H1 (cell line): ENCODE measurements around the gene GABRG3. TPM values are rescaled to one million over a fixed set of nuclear protein-coding genes. Genes with fewer than 3 reads are reported as not detected.

Source experiments
- CTCF ChIA-PET: fragments of 300-600 bp; sonication (Branson Sonifier 250); formaldehyde crosslinking; loops from one replicate; lab custom pipeline; 2021; ENCODE audit not compliant: partially characterized antibody; lab: Charles Lee
- POLR2A ChIA-PET: fragments of 300-600 bp; sonication (Branson Sonifier 250); formaldehyde crosslinking; loops from one replicate; lab custom pipeline; 2021; ENCODE audit warnings: inconsistent platforms; ENCODE audit not compliant: partially characterized antibody; lab: Charles Lee
- DNase-seq, 2 experiments: peaks; one replicate each; pipeline versions ENCODE4 v3.0.0 to v3.0.0-alpha.2; 2010 to 2022; ENCODE audit warnings: low spot score in 2 of 2, low read depth in 1 of 2, mixed read lengths in 1 of 2
- FAIRE-seq: peaks from 2 replicates; lab custom pipeline; 2011; peaks lifted over from hg19 to GRCh38; lab: Jason Lieb, UNC
- H2AFZ ChIP-seq: 2 replicates; pipeline ENCODE4 v1.8.1; 2012; ENCODE audit warnings: low read length, inconsistent platforms
- H2AK5ac ChIP-seq: 2 replicates; pipeline ENCODE4 v1.6.1; 2013; ENCODE audit warnings: low read depth, low read length
- H2BK120ac ChIP-seq: replicated peaks from 2 replicates; pipeline ENCODE3; 2013; ENCODE audit warnings: low read depth, low read length, inconsistent platforms
- H2BK12ac ChIP-seq: 2 replicates; pipeline ENCODE4 v1.6.1; 2013; ENCODE audit warnings: low read depth, low read length
- H2BK15ac ChIP-seq: 2 replicates; pipeline ENCODE4 v1.6.1; 2013; ENCODE audit warnings: low read length
- H2BK20ac ChIP-seq: 2 replicates; pipeline ENCODE4 v1.6.1; 2013; ENCODE audit warnings: low read length
- H2BK5ac ChIP-seq: 2 replicates; pipeline ENCODE4 v1.6.1; 2013; ENCODE audit warnings: low read depth, low read length
- H3K14ac ChIP-seq: 2 replicates; pipeline ENCODE4 v1.6.1; 2013; ENCODE audit warnings: inconsistent platforms; ENCODE audit not compliant: insufficient read length
- H3K18ac ChIP-seq: 2 replicates; pipeline ENCODE4 v1.6.1; 2013; ENCODE audit warnings: low read length; ENCODE audit errors: extremely low read depth
- H3K23ac ChIP-seq: 2 replicates; pipeline ENCODE4 v1.6.1; 2013; ENCODE audit warnings: inconsistent platforms; ENCODE audit not compliant: insufficient read length
- H3K23me2 ChIP-seq: 2 replicates; pipeline ENCODE4 v1.6.1; 2013; ENCODE audit warnings: low read depth, low read length
- H3K27ac ChIP-seq: 2 replicates; pipeline ENCODE4 v1.6.1; 2011; ENCODE audit warnings: low read depth, low read length, inconsistent platforms
- H3K27me3 ChIP-seq, 4 experiments: replicated peaks in 1 of 4; 1 replicate in 1 of 4; 2 replicates in 3 of 4; pipeline versions ENCODE4 v1.6.1 to v1.8.1; 2011 to 2013; ENCODE audit warnings: low read length in 3 of 4, mild to moderate bottlenecking in 3 of 4, inconsistent platforms in 2 of 4, mixed read lengths in 2 of 4, moderate library complexity in 1 of 4; ENCODE audit not compliant: control insufficient read depth in 3 of 4, insufficient read depth in 3 of 4; ENCODE audit errors: extremely low read depth in 1 of 4
- H3K36me3 ChIP-seq, 4 experiments: 2 replicates each; pipeline versions ENCODE4 v1.6.1 to v1.8.1; 2011 to 2013; ENCODE audit warnings: mild to moderate bottlenecking in 4 of 4, low read length in 3 of 4, moderate library complexity in 2 of 4, control low read depth in 1 of 4, inconsistent platforms in 1 of 4; ENCODE audit not compliant: insufficient read depth in 4 of 4, control insufficient read depth in 2 of 4
- H3K4ac ChIP-seq: replicated peaks from 2 replicates; pipeline ENCODE3; 2013; ENCODE audit warnings: low read length, low read depth, mixed read lengths, inconsistent platforms; ENCODE audit not compliant: insufficient read length
- H3K4me1 ChIP-seq, 4 experiments: replicated peaks in 1 of 4; 1 replicate in 1 of 4; 2 replicates in 3 of 4; pipeline versions ENCODE4 v1.6.1 to v1.8.1; 2011 to 2013; ENCODE audit warnings: low read length in 3 of 4, inconsistent platforms in 2 of 4, mixed read lengths in 1 of 4; ENCODE audit not compliant: insufficient read depth in 4 of 4, control insufficient read depth in 3 of 4
- H3K4me2 ChIP-seq, 2 experiments: 2 replicates each; pipeline versions ENCODE4 v1.6.1 to v1.8.1; 2011 to 2013; ENCODE audit warnings: low read depth in 2 of 2, low read length in 2 of 2, control low read depth in 1 of 2, inconsistent platforms in 1 of 2, mild to moderate bottlenecking in 1 of 2; ENCODE audit not compliant: insufficient read depth in 1 of 2
- H3K4me3 ChIP-seq, 4 experiments: fragments of 200-600, 300-600 bp in 1 of 4; sonication (generic), shearing (Covaris generic), sonication (Bioruptor Twin) in 1 of 4; 2 replicates each; pipeline versions ENCODE4 v1.5.1 to v1.8.1; 2011 to 2016; ENCODE audit warnings: low read length in 4 of 4, low read depth in 3 of 4, control low read depth in 2 of 4, inconsistent platforms in 2 of 4, mild to moderate bottlenecking in 2 of 4, mixed read lengths in 1 of 4, moderate library complexity in 1 of 4; ENCODE audit not compliant: insufficient read depth in 2 of 4; ENCODE audit errors: extremely low read depth in 1 of 4
- H3K56ac ChIP-seq: replicated peaks from 2 replicates; pipeline ENCODE3; 2013; ENCODE audit warnings: low read depth, mild to moderate bottlenecking, mixed read lengths, low read length, inconsistent platforms; ENCODE audit not compliant: insufficient read length
- H3K79me1 ChIP-seq: 2 replicates; pipeline ENCODE4 v1.6.1; 2013; ENCODE audit warnings: low read depth, low read length, control low read depth
- H3K79me2 ChIP-seq, 2 experiments: 2 replicates each; pipeline versions ENCODE4 v1.6.1 to v1.8.1; 2012 to 2013; ENCODE audit warnings: low read length in 2 of 2, mild to moderate bottlenecking in 2 of 2, inconsistent platforms in 1 of 2; ENCODE audit not compliant: insufficient read depth in 2 of 2, control insufficient read depth in 1 of 2
- H3K9ac ChIP-seq, 4 experiments: replicated peaks in 1 of 4; 1 replicate in 1 of 4; 2 replicates in 3 of 4; pipeline versions ENCODE4 v1.6.1 to v1.8.1; 2011 to 2013; ENCODE audit warnings: low read depth in 3 of 4, low read length in 3 of 4, control low read depth in 2 of 4, mild to moderate bottlenecking in 2 of 4, moderate library complexity in 2 of 4, inconsistent platforms in 1 of 4; ENCODE audit errors: extremely low read depth in 1 of 4
- H3K9me3 ChIP-seq, 2 experiments: 2 replicates each; pipeline versions ENCODE4 v1.6.1 to v1.8.1; 2012 to 2013; ENCODE audit warnings: mild to moderate bottlenecking in 2 of 2, moderate library complexity in 2 of 2, control low read depth in 1 of 2, inconsistent platforms in 1 of 2, low read depth in 1 of 2, low read length in 1 of 2, mixed read lengths in 1 of 2; ENCODE audit not compliant: insufficient read depth in 2 of 2
- H4K20me1 ChIP-seq, 2 experiments: replicated peaks in 1 of 2; 2 replicates each; pipeline versions ENCODE3 to v1.8.1; 2011 to 2013; ENCODE audit warnings: inconsistent platforms in 2 of 2, low read length in 2 of 2, mild to moderate bottlenecking in 1 of 2; ENCODE audit not compliant: insufficient read depth in 2 of 2, control insufficient read depth in 1 of 2
- H4K5ac ChIP-seq: 2 replicates; pipeline ENCODE4 v1.6.1; 2013; ENCODE audit warnings: low read length, low read depth, mixed read lengths, inconsistent platforms; ENCODE audit not compliant: insufficient read length
- H4K8ac ChIP-seq: 2 replicates; pipeline ENCODE4 v1.8.0; 2013; ENCODE audit warnings: mild to moderate bottlenecking, moderate library complexity, low read length, inconsistent platforms; ENCODE audit not compliant: insufficient read depth; ENCODE audit errors: extremely low read depth
- H4K91ac ChIP-seq: replicated peaks from 2 replicates; pipeline ENCODE3; 2013; ENCODE audit warnings: low read length, mixed read lengths, inconsistent platforms; ENCODE audit not compliant: insufficient read length
- CEBPB ChIP-seq: IDR thresholded peaks from 2 replicates; pipeline ENCODE4 v1.6.1; 2012; ENCODE audit warnings: low read depth, low read length
- CTBP2 ChIP-seq: IDR thresholded peaks from 2 replicates; pipeline ENCODE4 v1.7.0; 2011; ENCODE audit warnings: borderline replicate concordance, mild to moderate bottlenecking, moderate library complexity, mixed read lengths, low read length; ENCODE audit not compliant: insufficient read depth, insufficient read length
- MAFK ChIP-seq: IDR thresholded peaks from 2 replicates; pipeline ENCODE4 v1.6.1; 2012; ENCODE audit warnings: low read depth, mild to moderate bottlenecking, improper control_type of control experiment, low read length
- SIRT6 ChIP-seq: IDR thresholded peaks from one replicate; pipeline ENCODE4 v1.7.1; 2012; ENCODE audit warnings: low read length, inconsistent platforms
- SP4 ChIP-seq: IDR thresholded peaks from 2 replicates; pipeline ENCODE4 v1.6.1; 2012; ENCODE audit warnings: low read length, inconsistent platforms
- WGBS, 2 experiments: shearing (Covaris generic) in 1 of 2; methylation state at CpG; one replicate each; pipeline versions ENCODE4 v1.1.6 to v1.1.7; 2013 to 2015; ENCODE audit warnings: low lambda C conversion rate in 2 of 2, mixed read lengths in 2 of 2, inconsistent platforms in 1 of 2, low coverage in 1 of 2, missing lambda C conversion rate in 1 of 2; ENCODE audit not compliant: insufficient replicate concordance in 2 of 2, insufficient coverage in 1 of 2, insufficient read length in 1 of 2; ENCODE audit errors: extremely low coverage in 1 of 2, missing lambda C conversion rate in 1 of 2; 5-methylcytosine and 5-hydroxymethylcytosine counted together
- polyA plus RNA-seq, 7 experiments: library from polyadenylated mRNA; depleted of rRNA in 3 of 7; stranded (reverse) in 5 of 7; unstranded in 2 of 7; fragments of >200 nt in 5 of 7; fragments of 200-250 nt in 2 of 7; gene quantifications; 1 replicate in 5 of 7; 2 replicates in 1 of 7; 4 replicates in 1 of 7; pipeline versions ENCODE4 v1.2.1 to v1.2.3, GENCODE V29; 2011 to 2013; ENCODE audit warnings: missing spikeins in 2 of 7, mixed read lengths in 2 of 7
- total RNA-seq: library from RNA; stranded (reverse); fragmentation: NEBNext Ultra II Directional; extraction: Animal tissue kit (Norgen Biotek cat#: 25700); gene quantifications from 2 replicates; pipeline ENCODE4 v1.2.1, GENCODE V29; 2021
- TF ChIP-seq, protein P1 (sequence below): IDR thresholded peaks from 2 replicates; pipeline ENCODE4 v1.6.1; 2011; ENCODE audit warnings: low read length, improper control_type of control experiment

The GABRG3 gene
- total and polyA plus RNA-seq, 2 of the 8 experiments (the other 6 are each of a cell fraction or from before 2014, with no cell fraction given) = 0.17 to 0.80 TPM

- H3K14ac ChIP-seq = no peak overlapping the region
- H3K36me3 ChIP-seq = no peaks in the 10 kb centered on the region; a peak in 1 of 8 replicates
- no peak overlapping the region for H4K91ac ChIP-seq
- H3K79me2 ChIP-seq = no peaks in the 10 kb centered on the region
- no peak overlapping the region for H3K18ac ChIP-seq
- POLR2A ChIA-PET = no interaction called here
- H3K4ac ChIP-seq = no peak overlapping the region
- H3K4me1 ChIP-seq = no peaks in the 10 kb centered on the region; a peak in 1 of 7 replicates
- no peak overlapping the region for H2AFZ ChIP-seq
- H3K79me1 ChIP-seq = no peaks in the 10 kb centered on the region
- H3K56ac ChIP-seq = no peak overlapping the region
- H3K27ac ChIP-seq = no peak overlapping the region
- no peak overlapping the region for H2BK5ac ChIP-seq
- H3K4me3 ChIP-seq = no peak overlapping the region
- H3K23ac ChIP-seq = no peak overlapping the region
- no peaks in the 10 kb centered on the region for H3K23me2 ChIP-seq
- no peak overlapping the region for H2BK12ac ChIP-seq
- no peak overlapping the region for H2BK20ac ChIP-seq
- TF ChIP-seq MAFK (no peak), SIRT6 (no peak), SP4 (no peak), CEBPB (no peak), CTBP2 (no peak)
- TF ChIP-seq, protein P1, sequence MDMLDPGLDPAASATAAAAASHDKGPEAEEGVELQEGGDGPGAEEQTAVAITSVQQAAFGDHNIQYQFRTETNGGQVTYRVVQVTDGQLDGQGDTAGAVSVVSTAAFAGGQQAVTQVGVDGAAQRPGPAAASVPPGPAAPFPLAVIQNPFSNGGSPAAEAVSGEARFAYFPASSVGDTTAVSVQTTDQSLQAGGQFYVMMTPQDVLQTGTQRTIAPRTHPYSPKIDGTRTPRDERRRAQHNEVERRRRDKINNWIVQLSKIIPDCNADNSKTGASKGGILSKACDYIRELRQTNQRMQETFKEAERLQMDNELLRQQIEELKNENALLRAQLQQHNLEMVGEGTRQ = no peak
- no peak overlapping the region for H4K5ac ChIP-seq
- no peak overlapping the region for H2BK15ac ChIP-seq
- no peak overlapping the region for H2BK120ac ChIP-seq
- H3K27me3 ChIP-seq = no peaks in the 10 kb centered on the region
- H3K9me3 ChIP-seq = peaks cover 10 to 11% of the 10 kb centered on the region in 2 experiments; a peak in 2 of 4 replicates
- no peak overlapping the region for H2AK5ac ChIP-seq
- CTCF ChIA-PET = no interaction called here
- H4K20me1 ChIP-seq = no peaks in the 10 kb centered on the region
- DNase-seq (no peak), FAIRE-seq (no peak)
- no peak overlapping the region for H3K4me2 ChIP-seq
- 91% methylated on average over 4 of the region's 4 CpGs; no CpG with 5 or more reads in 1 of the 2 experiments for WGBS, 2 experiments
- H4K8ac ChIP-seq = no peak overlapping the region
- H3K9ac ChIP-seq = no peak overlapping the region
Observed at GRCh38 chr15:27433604-27434003, 462.6 kb downstream of the GABRG3 start.
